Upper lobe of left lung (tissue), 6 donors: ENCODE measurements around the gene PQBP1. TPM values are rescaled to one million over a fixed set of nuclear protein-coding genes. Genes with fewer than 3 reads are reported as not detected.

Experiments used
- ATAC-seq, 2 donors: fragments of 200-7000 bp; cut with Tn5 transposase; one replicate each; pipeline ENCODE4 v1.9.1; 2022; ENCODE audit warnings: mild to moderate bottlenecking in 2 of 2, moderate library complexity in 2 of 2; ENCODE audit not compliant: low FRiP score in 2 of 2
- DNase-seq, 2 donors: peaks; one replicate each; pipeline ENCODE4 v3.0.0-alpha.2; 2019 to 2020
- H3K27ac ChIP-seq, 4 donors: fragments of 200-600 bp; sonication (generic); one replicate each; pipeline ENCODE4 v1.5.1; 2016 to 2019
- H3K27me3 ChIP-seq, 4 donors: fragments of 200-600 bp; sonication (generic); one replicate each; pipeline ENCODE4 v1.5.1; 2017 to 2019
- H3K36me3 ChIP-seq, 4 donors: fragments of 200-600 bp; sonication (generic); one replicate each; pipeline ENCODE4 v1.5.1; 2016 to 2019
- H3K4me1 ChIP-seq, 4 donors: fragments of 200-600 bp; sonication (generic); one replicate each; pipeline ENCODE4 v1.5.1; 2018 to 2019
- H3K4me3 ChIP-seq, 4 donors: fragments of 200-600 bp; sonication (generic); one replicate each; pipeline ENCODE4 v1.5.1; 2017 to 2019; ENCODE audit warnings: mild to moderate bottlenecking in 2 of 4, moderate library complexity in 1 of 4
- H3K9me3 ChIP-seq, 4 donors: fragments of 200-600 bp; sonication (generic); one replicate each; pipeline ENCODE4 v1.5.1; 2018 to 2019
- CTCF ChIP-seq, 6 experiments: fragments of 450-650 bp in 4 of 6; fragments of 200-600 bp in 2 of 6; sonication (generic) in 2 of 6; IDR thresholded peaks; one replicate each; pipeline ENCODE4 v1.5.1; 2016 to 2019; ENCODE audit warnings: antibody characterized with exemption in 6 of 6
- EP300 ChIP-seq, 4 donors: sonication (generic); formaldehyde crosslinking; IDR thresholded peaks; one replicate each; pipeline ENCODE4 v1.5.1; 2017; ENCODE audit warnings: antibody characterized with exemption in 4 of 4, control low read depth in 2 of 4
- POLR2A ChIP-seq, 4 donors: fragments of 450-650 bp; IDR thresholded peaks; one replicate each; pipeline ENCODE4 v1.5.1; 2016 to 2017; ENCODE audit warnings: antibody characterized with exemption in 4 of 4, mild to moderate bottlenecking in 2 of 4
- POLR2AphosphoS5 ChIP-seq, 2 donors: sonication (generic); formaldehyde crosslinking; IDR thresholded peaks; one replicate each; pipeline ENCODE4 v1.5.1; 2017; ENCODE audit warnings: antibody characterized with exemption in 2 of 2
- WGBS, 2 donors: methylation state at CpG; one replicate each; pipeline ENCODE4 v1.1.5; 2017 to 2018; 5-methylcytosine and 5-hydroxymethylcytosine counted together
- total RNA-seq, 6 donors: library from RNA; depleted of rRNA in 4 of 6; stranded (reverse); fragments of >200 nt in 4 of 6; gene quantifications; one replicate each; pipeline versions ENCODE4 v1.1.0 to v1.2.1, GENCODE V29; 2016 to 2021
- donor health status: DM: no; HTN: no; CAD: no; lungs with moderate emphysema.
- donor health status: DM: no; HTN: yes; CAD: no; lungs with severe emphysema.

PQBP1 gene
- total RNA-seq, 6 donors from 2014 or later, result 49.1 to 76.9 (median 65.2) TPM

- no peak for TF ChIP-seq POLR2A (IDR thresholded peaks at IDR 0.05)
- TF ChIP-seq POLR2AphosphoS5 (IDR thresholded peaks at IDR 0.05), result no peak
- TF ChIP-seq EP300 (IDR thresholded peaks at IDR 0.05), result no peak
- no peak for TF ChIP-seq CTCF (IDR thresholded peaks at IDR 0.05)
- H3K27me3 ChIP-seq, result no peaks in the 10 kb centered on the region
- ATAC-seq, result no peak
- H3K27ac ChIP-seq, result no peak overlapping the region
- no peak for DNase-seq
- H3K9me3 ChIP-seq, result no peaks in the 10 kb centered on the region
- WGBS, 2 donors, result 72 to 78% methylated on average over 2 to 5 of the region's 5 CpGs
- peaks cover 0 to 61% (median 23%) of the 10 kb centered on the region in 4 donors for H3K36me3 ChIP-seq
- H3K4me1 ChIP-seq, result no peaks in the 10 kb centered on the region
- H3K4me3 ChIP-seq, result no peak overlapping the region
These were observed 29.4 kb downstream of the PQBP1 start for GRCh38 chrX:48927123-48927522.

- H3K4me1 ChIP-seq, result no peaks in the 10 kb centered on the region
- ATAC-seq, result no peak
- TF ChIP-seq POLR2A (IDR thresholded peaks at IDR 0.05) (no peak), CTCF (IDR thresholded peaks at IDR 0.05) (no peak), EP300 (IDR thresholded peaks at IDR 0.05) (no peak), POLR2AphosphoS5 (IDR thresholded peaks at IDR 0.05) (no peak)
- DNase-seq, result no peak
- H3K9me3 ChIP-seq, result no peaks in the 10 kb centered on the region
- WGBS, 2 donors, result 75 to 85% methylated on average over 2 of the region's 2 CpGs
- H3K27me3 ChIP-seq, result no peaks in the 10 kb centered on the region
- H3K4me3 ChIP-seq, result no peak overlapping the region
- peaks cover 0 to 61% (median 20%) of the 10 kb centered on the region in 4 donors for H3K36me3 ChIP-seq
- no peak overlapping the region for H3K27ac ChIP-seq
These were observed 30.1 kb downstream of the PQBP1 start for GRCh38 chrX:48927736-48928382.

DNA sequence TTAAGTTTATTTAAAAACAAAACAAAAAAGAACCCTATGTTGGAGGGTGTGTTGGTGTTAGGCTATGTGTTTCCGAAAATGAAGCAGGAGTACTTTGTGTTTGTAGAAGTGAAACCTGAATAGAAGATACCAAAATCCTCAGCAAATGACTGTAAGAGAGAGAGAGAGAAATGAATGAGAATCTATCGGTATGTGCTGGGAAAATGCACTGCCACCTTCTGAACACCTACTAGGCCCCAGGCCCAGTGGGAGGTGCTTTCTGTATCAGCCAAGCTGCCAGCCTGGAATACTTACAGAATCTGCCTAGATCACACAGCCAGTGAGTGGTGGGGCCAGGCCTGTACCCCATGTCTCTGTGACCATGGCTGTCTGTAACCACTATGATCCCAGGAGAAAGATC, 36.0 kb downstream of the PQBP1 start:
- DNase-seq, result no peak
- Histone ChIP-seq H3K4me3 (no peak overlapping the region), H3K4me1 (peaks cover 8 to 23% (median 16%) of the 10 kb centered on the region in 4 donors), H3K27me3 (no peaks in the 10 kb centered on the region), H3K36me3 (peaks cover 0 to 42% (median 13%) of the 10 kb centered on the region in 4 donors), H3K27ac (no peak overlapping the region), H3K9me3 (no peaks in the 10 kb centered on the region)
- TF ChIP-seq POLR2A (IDR thresholded peaks at IDR 0.05) (no peak), CTCF (IDR thresholded peaks at IDR 0.05) (no peak), EP300 (IDR thresholded peaks at IDR 0.05) (no peak), POLR2AphosphoS5 (IDR thresholded peaks at IDR 0.05) (no peak)
- 87 to 97% methylated on average over 2 of the region's 2 CpGs for WGBS, 2 donors
- no peak for ATAC-seq

- Histone ChIP-seq H3K9me3 (no peaks in the 10 kb centered on the region), H3K27ac (peak overlapping the region in 2 of 4 donors; percentile 2 to 11), H3K36me3 (peaks cover 0 to 40% (median 13%) of the 10 kb centered on the region in 4 donors), H3K4me1 (peaks cover 12 to 27% (median 16%) of the 10 kb centered on the region in 4 donors), H3K4me3 (no peak overlapping the region), H3K27me3 (no peaks in the 10 kb centered on the region)
- no peak for DNase-seq
- no peak for TF ChIP-seq POLR2A (IDR thresholded peaks at IDR 0.05)
- TF ChIP-seq POLR2AphosphoS5 (IDR thresholded peaks at IDR 0.05), result no peak
- no peak for TF ChIP-seq EP300 (IDR thresholded peaks at IDR 0.05)
- TF ChIP-seq CTCF (IDR thresholded peaks at IDR 0.05), result no peak
- 69 to 71% methylated on average over 1 to 7 of the region's 7 CpGs for WGBS, 2 donors
- no peak for ATAC-seq
These were observed 37.0 kb downstream of the PQBP1 start for GRCh38 chrX:48934581-48935300.
